Upper lobe of right lung (tissue), 1 donor: ENCODE results near the gene LIPF. TPM values are rescaled to one million over a fixed set of nuclear protein-coding genes. Genes with fewer than 3 reads are reported as not detected.
"Not testable (repeated sequence)": the region's sequence is repeated elsewhere in the genome, so short reads cannot be mapped to it uniquely, and the experiment has no call there.

Source experiments
- ATAC-seq: fragments of 200-7000 bp; cut with Tn5 transposase; one replicate; pipeline ENCODE4 v1.9.1; 2020; ENCODE audit warnings: mild to moderate bottlenecking, moderate library complexity
- DNase-seq: peaks from one replicate; pipeline ENCODE4 v3.0.0-alpha.2; 2020
- H3K27ac ChIP-seq: fragments of 200-600 bp; one replicate; pipeline ENCODE4 v1.8.0; 2022
- H3K27me3 ChIP-seq: fragments of 200-600 bp; one replicate; pipeline ENCODE4 v1.8.0; 2022; ENCODE audit warnings: mild to moderate bottlenecking
- H3K36me3 ChIP-seq: fragments of 200-600 bp; one replicate; pipeline ENCODE4 v1.8.0; 2022
- H3K4me1 ChIP-seq: fragments of 200-600 bp; one replicate; pipeline ENCODE4 v1.8.0; 2022
- H3K4me3 ChIP-seq: fragments of 200-600 bp; one replicate; pipeline ENCODE4 v1.8.0; 2022; ENCODE audit warnings: mild to moderate bottlenecking
- H3K9me3 ChIP-seq: fragments of 200-600 bp; one replicate; pipeline ENCODE4 v1.8.0; 2022
- intact Hi-C: fragments of 100-400 bp; cut with DNase I; formaldehyde crosslinking; loops from one replicate; pipeline ENCODE4 v1.11.0; 2022
- total RNA-seq: library from RNA; stranded (reverse); fragmentation: NEBNext Ultra II Directional; extraction: Animal tissue kit (Norgen Biotek cat#: 25700); gene quantifications from one replicate; pipeline ENCODE4 v1.2.1, GENCODE V29; 2021
- TF ChIP-seq, protein P1 (sequence below): fragments of 200-600 bp; IDR thresholded peaks from one replicate; pipeline ENCODE4 v1.8.0; 2022; ENCODE audit warnings: antibody characterized with exemption
- donor health status: DM: no; HTN: yes; CAD: no; lungs with severe emphysema.

Gene LIPF
- total RNA-seq, 1 donor from 2014 or later = not detected

DNA sequence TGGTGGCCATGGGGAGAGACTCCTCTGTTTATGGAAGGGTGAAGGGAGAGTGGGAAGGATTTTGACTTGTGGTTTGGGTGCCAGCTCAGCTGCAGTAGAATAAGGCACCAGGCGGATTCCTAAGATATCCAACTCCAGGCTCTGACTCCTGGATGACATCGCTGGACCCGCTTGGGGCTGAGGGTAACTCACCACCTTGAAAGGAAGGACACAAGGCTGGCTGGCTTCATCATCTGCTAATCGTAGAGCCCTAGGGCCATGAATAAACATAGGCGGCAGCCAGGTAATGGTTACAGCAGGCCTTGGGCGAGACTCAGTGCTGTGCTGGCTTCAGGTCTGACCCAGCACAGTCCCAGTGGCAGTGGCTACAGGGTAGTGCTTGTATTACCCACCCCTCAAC is 25.1 kb downstream of the LIPF start:
- Histone ChIP-seq H3K36me3 (no peaks in the 10 kb centered on the region), H3K9me3 (no peaks in the 10 kb centered on the region), H3K4me3 (no peak overlapping the region), H3K27me3 (no peaks in the 10 kb centered on the region), H3K27ac (no peak overlapping the region), H3K4me1 (no peaks in the 10 kb centered on the region)
- intact Hi-C loops = no loop called here
- ATAC-seq (no peak), DNase-seq (no peak)
- TF ChIP-seq, protein P1, sequence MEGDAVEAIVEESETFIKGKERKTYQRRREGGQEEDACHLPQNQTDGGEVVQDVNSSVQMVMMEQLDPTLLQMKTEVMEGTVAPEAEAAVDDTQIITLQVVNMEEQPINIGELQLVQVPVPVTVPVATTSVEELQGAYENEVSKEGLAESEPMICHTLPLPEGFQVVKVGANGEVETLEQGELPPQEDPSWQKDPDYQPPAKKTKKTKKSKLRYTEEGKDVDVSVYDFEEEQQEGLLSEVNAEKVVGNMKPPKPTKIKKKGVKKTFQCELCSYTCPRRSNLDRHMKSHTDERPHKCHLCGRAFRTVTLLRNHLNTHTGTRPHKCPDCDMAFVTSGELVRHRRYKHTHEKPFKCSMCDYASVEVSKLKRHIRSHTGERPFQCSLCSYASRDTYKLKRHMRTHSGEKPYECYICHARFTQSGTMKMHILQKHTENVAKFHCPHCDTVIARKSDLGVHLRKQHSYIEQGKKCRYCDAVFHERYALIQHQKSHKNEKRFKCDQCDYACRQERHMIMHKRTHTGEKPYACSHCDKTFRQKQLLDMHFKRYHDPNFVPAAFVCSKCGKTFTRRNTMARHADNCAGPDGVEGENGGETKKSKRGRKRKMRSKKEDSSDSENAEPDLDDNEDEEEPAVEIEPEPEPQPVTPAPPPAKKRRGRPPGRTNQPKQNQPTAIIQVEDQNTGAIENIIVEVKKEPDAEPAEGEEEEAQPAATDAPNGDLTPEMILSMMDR = no peak

DNA sequence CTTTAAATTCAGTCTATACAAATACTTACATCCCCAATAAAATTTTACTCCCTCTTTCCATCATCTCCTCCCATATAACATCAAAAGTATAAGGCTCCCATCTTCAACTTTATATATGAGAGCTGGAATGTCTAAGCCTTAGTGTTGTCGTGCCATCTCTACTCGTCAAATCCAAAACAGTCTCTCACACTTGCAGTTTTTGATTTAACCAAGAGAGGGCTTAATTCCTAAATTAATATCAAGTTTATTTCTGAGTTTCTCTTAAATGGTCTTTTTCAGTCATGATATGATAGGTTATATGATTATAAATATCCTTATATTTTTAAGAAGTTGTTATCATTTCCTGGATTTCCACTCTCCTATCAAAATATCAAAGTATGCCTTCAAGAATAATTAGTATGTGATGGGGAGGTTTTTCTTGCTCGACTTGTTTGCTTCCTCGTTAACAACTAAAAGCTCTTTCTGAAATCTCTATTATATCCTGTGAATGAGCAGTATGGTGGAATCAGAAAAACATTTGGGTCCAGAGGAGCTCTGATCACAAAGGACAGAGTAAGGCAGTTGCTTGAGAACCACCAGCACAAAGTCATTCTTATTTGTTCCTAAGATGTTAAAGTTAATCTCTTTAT is 29.3 kb downstream of the LIPF start:
- H3K4me3 ChIP-seq = no peak overlapping the region
- no peaks in the 10 kb centered on the region for H3K36me3 ChIP-seq
- DNase-seq (no peak), ATAC-seq (no peak)
- no peak overlapping the region for H3K27ac ChIP-seq
- H3K4me1 ChIP-seq = no peaks in the 10 kb centered on the region
- H3K27me3 ChIP-seq = no peaks in the 10 kb centered on the region
- intact Hi-C loops = no loop called here
- no peaks in the 10 kb centered on the region for H3K9me3 ChIP-seq
- TF ChIP-seq, protein P1 = peak; percentile 23

DNA sequence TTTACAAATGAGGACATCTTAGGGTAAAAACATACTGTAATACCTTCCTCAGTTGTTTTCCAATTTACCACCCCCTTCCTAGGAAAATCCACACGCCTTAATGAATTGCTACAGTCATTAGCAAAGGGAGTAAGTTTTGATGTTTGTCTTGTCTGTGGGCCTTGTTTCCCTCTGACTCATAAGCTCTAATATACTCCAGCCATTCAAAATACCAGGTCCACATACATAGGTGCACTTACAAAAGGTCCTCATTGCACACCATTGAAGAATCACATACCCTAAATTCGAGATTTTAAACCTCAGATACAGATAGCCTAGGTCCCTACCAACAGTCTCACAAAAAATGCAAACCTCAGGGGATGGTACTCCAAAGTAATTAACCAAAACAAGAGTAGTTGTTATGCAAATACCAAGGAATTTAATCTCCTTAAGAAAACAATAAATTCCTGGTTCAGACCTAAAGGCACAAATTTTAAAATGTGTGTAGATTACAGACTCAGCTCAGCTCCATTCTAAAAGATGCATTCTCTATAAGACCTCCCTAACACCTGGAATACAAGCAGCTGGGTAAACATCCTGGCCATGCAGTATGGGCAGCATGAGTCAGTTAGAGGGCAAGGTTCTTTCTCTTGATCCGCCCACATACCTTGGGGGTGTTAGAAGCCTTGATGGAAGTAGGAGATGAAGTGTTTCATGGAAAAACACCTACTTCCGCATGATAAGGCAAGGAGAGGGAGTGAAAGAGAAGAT is 38.8 kb downstream of the LIPF start:
- intact Hi-C loops = no loop called here
- Histone ChIP-seq H3K27me3 (no peaks in the 10 kb centered on the region), H3K4me1 (no peaks in the 10 kb centered on the region), H3K4me3 (no peak overlapping the region), H3K36me3 (no peaks in the 10 kb centered on the region), H3K9me3 (no peaks in the 10 kb centered on the region), H3K27ac (no peak overlapping the region)
- TF ChIP-seq, protein P1 = no peak
- DNase-seq = no peak
- ATAC-seq = no peak

DNA sequence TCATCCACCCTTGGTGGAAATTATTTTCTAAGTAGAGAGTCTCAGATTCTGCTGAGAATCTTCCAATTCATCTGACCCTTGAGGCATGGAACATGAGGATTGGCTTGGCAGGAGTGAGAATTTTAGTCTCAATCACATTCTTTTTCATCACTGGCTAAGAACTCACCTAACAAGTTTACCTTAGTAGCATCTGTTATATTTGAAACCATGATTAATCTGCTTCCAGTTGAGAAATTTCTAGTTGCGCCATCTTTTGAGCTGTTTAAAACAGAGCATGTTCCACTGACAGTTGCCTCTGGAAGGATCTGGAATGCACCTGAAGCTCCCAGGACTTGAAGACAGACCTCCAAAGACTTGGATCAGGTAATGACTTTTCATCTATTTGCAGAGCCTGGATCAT is 41.7 kb downstream of the LIPF start, which contains the start of gene LIPK:
Gene LIPK (plus strand): TSS at position 292 of the 400 bp plus-strand sequence. CDS start 18,295 bp downstream, outside the sequence.
- Histone ChIP-seq H3K9me3 (no peaks in the 10 kb centered on the region), H3K27ac (no peak within 1 kb of the TSS), H3K4me3 (no peak within 1 kb of the TSS), H3K27me3 (no peaks in the 10 kb centered on the region), H3K36me3 (no peaks in the 10 kb centered on the region), H3K4me1 (no peaks in the 10 kb centered on the region)
- DNase-seq (no peak), ATAC-seq (no peak)
- TF ChIP-seq, protein P1 = no peak
- intact Hi-C loops = no loop called here

DNA sequence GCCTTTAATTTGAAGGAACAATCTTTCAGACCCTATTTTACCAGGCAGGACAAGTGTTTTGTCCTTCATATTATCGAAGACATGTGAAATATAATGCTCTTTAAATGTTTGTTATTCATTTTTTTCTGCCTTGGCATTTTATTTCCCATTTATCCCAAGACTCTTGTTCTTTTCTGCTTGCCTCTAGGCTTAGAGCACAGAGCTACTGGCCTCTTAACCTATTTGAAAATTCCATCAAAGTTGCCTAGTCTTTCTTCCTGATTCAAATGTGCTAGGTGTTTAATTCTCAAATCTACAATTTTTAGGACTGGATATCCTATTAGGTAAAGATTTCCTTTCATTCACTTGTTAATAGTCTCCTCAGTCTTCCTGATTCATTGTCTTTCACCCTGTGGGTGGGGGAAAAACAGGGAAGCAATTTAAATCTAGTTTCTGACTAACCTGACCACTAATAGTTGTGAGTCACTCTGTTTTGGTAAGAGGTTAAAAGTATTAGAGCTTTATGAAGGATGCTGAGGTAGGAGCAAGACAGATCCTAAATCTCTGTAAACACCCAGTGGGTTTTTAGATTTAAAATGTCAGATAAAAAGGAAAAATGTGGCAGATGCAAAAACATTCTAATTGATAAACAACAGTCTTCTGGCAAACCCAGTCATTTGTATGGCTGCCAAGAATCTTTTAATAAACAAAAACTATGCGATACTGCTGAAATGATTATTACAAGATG is 43.4 kb downstream of the LIPF start:
- H3K36me3 ChIP-seq = no peaks in the 10 kb centered on the region
- DNase-seq (no peak), ATAC-seq (no peak)
- TF ChIP-seq, protein P1 = no peak
- intact Hi-C loops = no loop called here
- H3K4me3 ChIP-seq = no peak overlapping the region
- H3K27ac ChIP-seq = no peak overlapping the region
- H3K9me3 ChIP-seq = no peaks in the 10 kb centered on the region
- no peaks in the 10 kb centered on the region for H3K4me1 ChIP-seq
- H3K27me3 ChIP-seq = no peaks in the 10 kb centered on the region

DNA sequence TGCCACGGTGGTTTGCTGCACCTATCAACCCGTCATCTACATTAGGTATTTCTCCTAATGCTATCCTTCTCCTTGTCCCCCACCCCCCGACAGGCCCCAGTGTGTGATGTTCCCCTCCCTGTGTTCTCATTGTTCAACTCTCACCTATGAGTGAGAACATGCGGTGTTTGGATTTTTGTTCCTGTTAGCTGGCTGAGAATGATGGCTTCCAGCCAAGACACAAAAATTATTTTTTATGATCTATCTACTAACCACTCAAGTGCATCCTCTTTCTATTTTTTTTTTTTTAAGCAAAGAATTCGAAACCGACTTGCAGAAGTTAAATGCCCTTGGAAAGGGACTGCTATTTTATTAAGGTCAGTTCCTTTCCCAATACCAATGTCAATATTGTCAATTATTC is 45.1 kb downstream of the LIPF start:
- H3K4me3 ChIP-seq, H3K27me3 ChIP-seq, H3K9me3 ChIP-seq, H3K36me3 ChIP-seq, ATAC-seq, intact Hi-C loops, H3K27ac ChIP-seq, H3K4me1 ChIP-seq, DNase-seq: not testable (repeated sequence)
